GM18511 (cell line): ENCODE results near the gene ZNF22.
"Not testable (repeated sequence)": the region's sequence is repeated elsewhere in the genome, so short reads cannot be mapped to it uniquely, and the experiment has no call there.

Experiments used
- ATAC-seq: cut with Tn5 transposase; IDR thresholded peaks from one replicate; pipeline ENCODE4 v1.9.1; 2021; ENCODE audit warnings: mild to moderate bottlenecking, moderate library complexity; ENCODE audit not compliant: unreplicated experiment

Gene ZNF22

DNA sequence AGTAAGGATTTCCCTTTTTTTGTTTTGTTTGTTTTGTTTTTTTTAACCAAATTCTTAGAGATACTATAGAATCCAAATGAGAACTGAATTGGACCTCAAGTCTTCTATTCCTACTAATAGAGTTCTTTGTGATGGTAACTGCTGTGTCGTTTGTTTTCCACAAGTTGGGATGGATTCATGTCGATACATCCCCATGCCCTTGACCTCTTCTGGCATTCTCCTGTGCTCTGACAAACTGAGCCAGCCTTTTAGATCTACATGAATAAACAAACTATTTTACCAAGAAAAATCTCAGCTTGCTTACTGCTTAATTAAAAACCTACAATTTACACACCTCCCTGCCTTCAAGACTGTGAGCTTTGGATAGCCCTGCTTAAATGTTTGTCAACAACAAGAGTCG, 3.9 kb downstream of the ZNF22 start:
- ATAC-seq: no peak

DNA sequence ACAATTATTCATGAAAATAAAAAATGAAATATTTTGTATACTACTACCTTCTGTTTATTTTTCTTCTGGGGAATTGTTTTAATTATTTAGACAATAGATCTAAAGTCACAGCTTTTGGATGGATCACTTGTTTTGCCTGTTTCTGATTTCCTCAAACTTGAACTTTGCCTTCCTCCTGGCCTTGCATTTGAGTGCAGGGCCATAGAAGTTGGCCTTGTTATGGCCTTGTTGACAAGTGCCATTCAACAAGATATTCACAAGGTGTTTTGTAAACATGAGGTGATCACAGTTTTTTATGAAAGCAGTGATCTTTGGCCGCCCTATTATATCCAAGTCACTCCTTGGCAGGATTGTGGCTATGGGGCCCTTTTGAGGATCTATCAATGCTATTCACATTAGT, 4.6 kb downstream of the ZNF22 start:
- ATAC-seq: no peak

DNA sequence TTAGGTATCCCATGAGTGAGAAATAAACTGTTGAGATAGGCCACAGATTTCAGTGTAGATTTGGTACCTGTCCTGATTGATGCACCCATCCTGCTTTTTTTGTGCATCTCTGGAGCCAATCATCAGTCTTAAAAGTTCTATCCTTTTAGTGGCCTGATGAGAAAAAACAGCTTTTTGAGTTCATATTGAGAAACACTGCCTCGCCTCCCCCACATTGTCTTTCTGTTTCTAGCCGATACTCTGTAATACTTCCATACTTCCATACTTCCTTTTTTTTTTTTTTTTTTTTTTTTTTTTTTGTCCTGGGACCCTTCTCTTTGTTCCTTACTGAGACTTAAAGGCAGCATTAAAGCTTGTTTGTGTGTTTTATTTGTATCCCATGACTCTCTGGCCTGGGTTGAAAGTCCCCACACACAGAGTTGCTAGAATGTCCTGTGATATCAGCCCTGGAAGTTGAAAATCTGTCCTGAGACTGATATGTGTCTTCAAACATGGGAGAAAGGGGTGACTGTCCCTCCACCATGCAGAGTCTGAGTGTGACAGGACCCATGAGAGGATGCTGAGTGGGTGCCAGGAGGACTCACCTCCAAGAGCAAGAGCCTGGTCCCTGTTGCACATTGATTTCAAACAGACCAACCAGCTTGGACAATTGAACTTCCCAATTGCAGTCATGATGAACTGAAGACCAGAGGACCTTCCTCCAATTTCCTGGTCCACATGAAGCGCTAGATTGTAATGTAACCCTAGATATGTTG, 5.7 kb downstream of the ZNF22 start:
- no peak for ATAC-seq

DNA sequence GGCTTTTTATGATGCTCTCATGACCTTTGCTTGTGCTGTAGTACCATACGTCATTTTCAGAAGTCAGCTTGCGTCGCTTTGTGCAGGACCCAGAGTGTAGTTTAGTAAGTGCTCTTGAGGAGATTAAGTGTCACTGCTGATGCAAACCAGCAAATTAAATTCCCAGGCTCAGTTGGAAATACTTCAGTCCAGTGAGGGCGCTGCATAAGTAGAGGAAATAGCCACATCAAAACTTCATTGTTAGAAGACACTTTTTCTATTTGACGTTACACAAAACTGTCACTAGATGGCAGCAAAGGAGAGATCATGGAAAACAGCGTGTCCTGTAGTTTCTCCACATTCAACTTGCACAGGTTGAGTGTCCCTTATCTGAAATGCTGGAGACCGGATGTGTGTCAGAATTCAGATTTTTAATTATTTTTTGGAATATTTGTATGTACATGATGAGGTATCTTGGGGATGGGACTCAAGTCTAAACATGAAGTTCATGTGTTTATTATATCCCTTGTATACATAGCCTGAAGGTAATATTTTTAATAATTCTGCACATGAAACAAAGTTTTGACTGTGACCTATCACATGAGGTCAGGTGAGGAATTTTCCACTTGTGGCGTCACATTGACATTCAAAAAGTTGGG, 7.9 kb downstream of the ZNF22 start:
- ATAC-seq: peak; percentile 91

DNA sequence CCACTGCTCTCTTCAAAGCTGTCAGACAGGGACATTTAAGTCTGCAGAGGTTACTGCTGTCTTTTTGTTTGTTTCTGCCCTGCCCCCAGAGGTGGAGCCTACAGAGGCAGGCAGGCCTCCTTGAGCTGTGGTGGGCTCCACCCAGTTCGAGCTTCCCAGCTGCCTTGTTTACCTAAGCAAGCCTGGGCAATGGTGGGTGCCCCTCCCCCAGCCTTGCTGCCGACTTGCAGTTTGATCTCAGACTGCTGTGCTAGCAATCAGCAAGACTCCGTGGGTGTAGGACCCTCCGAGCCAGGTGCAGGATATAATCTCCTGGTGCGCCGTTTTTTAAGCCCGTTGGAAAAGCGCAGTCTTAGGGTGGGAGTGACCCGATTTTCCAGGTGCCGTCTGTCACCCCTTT, 13.8 kb downstream of the ZNF22 start:
- not testable (repeated sequence) for ATAC-seq

DNA sequence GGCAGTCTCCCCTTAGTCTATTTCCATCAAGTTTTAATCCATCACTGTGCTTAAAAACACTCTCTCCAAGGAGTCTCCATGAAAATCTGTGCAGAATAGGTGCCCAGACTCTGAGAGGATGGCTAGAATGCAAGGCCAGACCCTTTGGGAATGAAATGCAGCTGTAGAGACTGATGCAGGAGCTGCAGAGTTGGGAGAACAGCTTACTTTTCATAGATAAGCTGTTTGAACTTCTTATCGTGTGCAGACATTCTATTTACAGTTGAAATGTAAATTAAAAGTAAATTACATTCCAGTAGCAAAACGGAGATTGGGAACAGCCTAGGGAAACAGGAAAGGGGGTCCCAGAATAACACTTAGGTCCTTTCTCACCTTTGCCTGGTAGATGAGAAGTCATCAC, 14.9 kb downstream of the ZNF22 start:
- no peak for ATAC-seq

DNA sequence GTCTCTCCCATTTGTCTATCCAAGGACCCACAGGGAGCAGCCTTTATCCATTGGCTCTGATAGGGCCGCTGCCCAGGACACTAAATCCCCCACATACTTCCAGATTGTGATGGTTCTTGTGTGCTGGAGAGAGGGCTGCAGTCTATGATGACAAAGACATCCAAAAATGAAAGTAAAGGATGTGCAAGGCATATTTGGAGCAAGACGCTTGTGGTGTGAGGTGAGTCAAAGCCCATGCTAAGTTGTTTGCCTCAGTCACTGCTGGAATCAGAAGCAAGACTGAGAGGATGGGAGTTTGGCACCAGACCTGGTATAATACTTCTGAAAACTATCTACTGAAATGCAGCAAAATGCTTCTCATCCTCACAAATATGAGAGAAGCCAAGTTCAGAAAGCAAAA, 22.7 kb downstream of the ZNF22 start:
- no peak for ATAC-seq

DNA sequence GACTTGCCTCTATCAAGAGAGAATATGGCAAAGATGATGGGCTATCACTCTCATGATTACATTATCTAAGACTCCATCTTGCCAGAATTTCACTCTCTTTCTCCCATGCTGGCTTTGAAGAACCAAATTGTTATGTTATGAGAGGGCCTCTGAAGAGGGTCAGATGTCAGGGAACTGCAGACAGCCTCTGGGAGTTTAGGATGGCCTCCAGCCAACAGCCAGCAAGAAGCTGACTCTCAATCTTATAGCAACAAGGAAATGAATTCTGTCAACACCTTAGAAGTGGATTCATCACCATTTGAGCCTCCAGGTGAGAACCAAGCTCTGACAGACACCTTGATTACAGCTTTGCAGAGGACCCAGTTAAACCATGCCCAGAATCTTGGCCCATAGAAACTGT, 33.6 kb downstream of the ZNF22 start:
- no peak for ATAC-seq

DNA sequence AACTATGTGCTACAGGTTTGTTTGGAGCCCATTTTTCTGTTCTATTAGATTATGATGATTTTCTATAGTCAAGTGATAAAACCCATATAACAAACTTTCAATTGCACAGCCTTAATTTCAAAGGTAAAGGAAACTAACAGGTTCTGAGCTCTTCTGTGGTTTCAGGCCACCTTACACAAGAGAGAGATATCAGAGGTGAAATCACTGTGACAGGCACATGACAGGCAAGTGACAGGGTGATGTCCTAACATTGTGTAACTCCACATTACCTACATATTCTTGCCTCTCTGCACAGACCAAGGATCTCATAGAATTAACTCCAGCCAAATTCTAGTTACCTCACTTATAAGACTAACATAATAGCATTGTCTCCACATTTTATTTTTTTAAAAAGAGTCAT, 35.0 kb downstream of the ZNF22 start:
- no peak for ATAC-seq

DNA sequence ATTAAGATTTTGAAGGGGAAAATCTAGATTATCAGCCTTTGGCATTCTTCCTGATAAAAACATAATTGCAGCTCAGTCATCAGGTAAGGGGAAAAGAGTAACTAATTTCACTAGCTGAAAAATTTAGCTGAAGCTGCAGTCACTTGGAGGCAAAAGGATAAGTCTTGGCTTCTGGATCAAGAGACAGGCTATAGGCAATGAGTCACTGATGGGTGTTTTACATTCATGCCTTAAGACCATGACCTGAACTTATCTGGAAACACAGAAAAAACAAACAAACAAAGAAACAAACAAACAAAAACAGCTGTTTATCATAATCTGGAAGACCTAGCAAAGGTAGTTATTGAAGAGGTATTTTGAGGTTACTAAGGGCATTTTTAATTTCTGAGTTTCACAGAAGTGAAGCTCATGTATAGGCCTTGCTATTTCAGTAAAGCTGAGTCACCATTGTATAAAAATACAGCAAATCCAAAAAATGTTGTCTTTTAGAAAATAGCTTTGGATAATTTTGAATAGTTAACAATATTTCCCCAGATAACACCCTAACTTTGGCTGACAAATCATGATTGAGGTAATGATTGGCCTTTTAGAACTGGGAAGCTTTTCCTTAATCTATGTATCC, 40.3 kb downstream of the ZNF22 start:
- ATAC-seq: no peak

DNA sequence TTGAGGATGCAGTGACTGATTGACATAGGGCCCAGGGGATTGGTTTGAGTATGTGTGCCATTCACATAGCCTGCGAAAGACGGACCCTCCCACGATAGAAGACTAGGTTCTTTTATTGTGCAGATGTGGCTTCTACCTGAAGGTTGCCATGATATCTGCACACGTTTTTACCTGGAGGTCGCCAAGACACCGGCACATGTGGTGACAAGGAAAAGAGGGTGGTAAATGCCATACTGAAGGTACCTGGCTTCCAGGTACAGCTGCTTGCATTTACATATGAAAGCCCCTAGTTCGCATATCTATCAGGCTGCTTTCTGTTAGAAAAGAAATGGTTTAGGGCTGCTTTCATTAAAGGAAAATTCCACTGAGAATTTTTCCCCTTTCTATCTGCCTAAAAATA, 43.6 kb downstream of the ZNF22 start:
- no peak for ATAC-seq

DNA sequence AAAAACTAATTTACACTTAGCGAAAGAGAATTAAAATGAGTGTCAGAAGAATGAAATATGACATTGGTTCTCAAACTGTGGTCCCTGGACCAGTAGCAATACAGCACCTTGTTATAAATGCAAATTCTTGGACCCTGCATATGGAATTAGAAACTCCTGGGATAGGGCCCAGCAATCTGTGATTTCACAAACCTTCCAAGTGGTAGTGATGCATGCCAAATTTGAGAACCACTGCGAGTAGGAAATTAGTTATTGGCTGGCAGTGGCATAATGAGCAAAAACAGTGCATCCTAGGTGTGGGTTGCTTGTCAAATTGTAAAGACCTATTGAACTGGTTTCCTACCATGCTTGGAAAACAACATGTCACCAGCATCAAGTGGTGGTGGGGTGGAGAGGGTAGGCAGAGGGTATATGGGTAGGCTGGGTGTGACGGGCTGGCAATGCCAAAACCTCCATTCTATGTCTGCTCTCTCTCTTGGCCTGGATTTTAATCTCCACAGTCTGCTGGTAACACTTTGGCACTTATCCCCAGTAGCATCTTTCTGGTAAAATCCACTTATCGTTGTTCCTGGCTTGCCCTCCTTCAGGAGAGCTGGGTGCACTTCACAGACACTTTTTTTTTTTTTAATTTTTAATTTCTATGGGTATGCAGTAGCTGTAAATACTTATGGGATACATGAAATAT, 50.0 kb downstream of the ZNF22 start:
- no peak for ATAC-seq

DNA sequence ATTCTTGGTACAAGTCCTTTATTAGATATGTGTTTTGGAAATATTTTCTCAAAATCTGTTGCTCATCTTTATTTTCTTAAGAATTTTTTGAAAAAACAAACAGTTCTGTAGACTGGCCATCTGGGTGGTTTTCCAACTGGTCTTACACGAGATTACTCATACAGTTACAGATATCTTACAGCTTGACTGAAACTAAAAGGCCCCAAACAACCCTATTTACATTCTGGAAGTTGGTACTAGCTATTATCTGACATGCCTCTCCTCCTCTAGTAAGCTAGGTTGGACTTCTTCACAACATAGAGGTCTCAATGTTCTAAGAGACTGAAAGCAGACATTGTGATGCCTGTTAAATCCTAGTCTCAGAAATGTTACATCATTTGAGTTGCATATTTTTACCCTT, 52.0 kb downstream of the ZNF22 start:
- no peak for ATAC-seq

DNA sequence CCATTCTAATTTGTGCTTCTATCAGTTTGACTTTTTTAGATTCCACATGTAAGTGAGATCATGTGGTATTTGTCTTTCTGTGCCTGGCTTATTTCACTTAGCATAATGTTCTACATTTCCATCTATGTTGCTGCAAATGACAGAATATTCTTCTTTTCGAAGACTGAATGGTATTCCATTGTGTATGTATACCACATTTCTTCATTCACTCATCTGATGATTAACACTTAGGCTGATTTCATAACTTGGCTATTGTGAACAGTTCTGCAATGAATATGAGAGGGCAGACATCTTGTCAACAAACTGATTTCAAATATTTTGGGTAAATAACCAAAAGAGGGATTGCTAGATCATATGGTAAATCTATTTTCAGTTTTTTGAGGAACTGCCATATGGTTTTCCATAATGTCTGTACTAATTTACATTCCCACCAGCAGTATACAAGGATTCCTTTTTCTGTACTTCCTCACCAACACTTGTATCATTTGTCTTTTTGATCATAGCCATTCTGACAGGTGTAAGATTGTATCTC, 52.9 kb downstream of the ZNF22 start:
- ATAC-seq: no peak
